ENCODE measurements around the gene CASP2.

GRCh38 chr7:143248761-143249354 is 39.3 kb upstream of the CASP2 start:
- TF ChIP-seq CTCF (IDR thresholded peaks at IDR 0.05) (no peak), POLR2AphosphoS5 (IDR thresholded peaks at IDR 0.05) (no peak), POLR2A (IDR thresholded peaks at IDR 0.05) (no peak)
